ENCODE results near the gene PLEKHA8. TPM values are rescaled to one million over a fixed set of nuclear protein-coding genes. Genes with fewer than 3 reads are reported as not detected.

PLEKHA8 gene
- total RNA-seq, 6 experiments from 2014 or later: 9.1 to 10.1 (median 9.6) TPM

DNA sequence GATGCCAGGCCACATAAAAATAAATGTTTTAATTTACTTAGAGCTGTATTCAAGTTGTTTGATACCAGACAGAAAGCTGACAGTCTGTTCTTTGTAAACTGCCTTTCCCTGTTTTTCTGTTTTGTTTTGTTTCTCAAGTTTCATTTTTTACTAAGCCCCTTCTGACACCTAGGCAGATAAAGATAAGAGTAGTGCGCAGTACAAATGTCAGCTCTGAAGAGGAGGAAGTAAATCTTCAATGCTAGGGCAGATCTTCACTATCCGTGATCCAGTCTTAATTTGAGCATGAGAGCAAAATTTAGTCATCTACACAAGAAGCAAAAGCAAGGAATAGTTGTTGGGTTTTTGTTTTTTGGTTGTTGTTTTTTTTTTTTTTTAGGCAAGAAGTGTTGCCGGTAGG, 133.9 kb downstream of the PLEKHA8 start:
- TF ChIP-seq, protein P1, sequence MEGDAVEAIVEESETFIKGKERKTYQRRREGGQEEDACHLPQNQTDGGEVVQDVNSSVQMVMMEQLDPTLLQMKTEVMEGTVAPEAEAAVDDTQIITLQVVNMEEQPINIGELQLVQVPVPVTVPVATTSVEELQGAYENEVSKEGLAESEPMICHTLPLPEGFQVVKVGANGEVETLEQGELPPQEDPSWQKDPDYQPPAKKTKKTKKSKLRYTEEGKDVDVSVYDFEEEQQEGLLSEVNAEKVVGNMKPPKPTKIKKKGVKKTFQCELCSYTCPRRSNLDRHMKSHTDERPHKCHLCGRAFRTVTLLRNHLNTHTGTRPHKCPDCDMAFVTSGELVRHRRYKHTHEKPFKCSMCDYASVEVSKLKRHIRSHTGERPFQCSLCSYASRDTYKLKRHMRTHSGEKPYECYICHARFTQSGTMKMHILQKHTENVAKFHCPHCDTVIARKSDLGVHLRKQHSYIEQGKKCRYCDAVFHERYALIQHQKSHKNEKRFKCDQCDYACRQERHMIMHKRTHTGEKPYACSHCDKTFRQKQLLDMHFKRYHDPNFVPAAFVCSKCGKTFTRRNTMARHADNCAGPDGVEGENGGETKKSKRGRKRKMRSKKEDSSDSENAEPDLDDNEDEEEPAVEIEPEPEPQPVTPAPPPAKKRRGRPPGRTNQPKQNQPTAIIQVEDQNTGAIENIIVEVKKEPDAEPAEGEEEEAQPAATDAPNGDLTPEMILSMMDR (IDR thresholded peaks at IDR 0.05): no peak
- DNase-seq: no peak
- Mint-ChIP-seq H3K27ac (peak overlapping the region; percentile 83; the same call in 1 of the 2 replicates), H3K9me3 (no peaks in the 10 kb centered on the region), H3K36me3 (ENCODE audit: low read depth) (no peaks in the 10 kb centered on the region), H3K4me3 (peak overlapping the region; percentile 84; the same call in 1 of the 2 replicates), H3K27me3 (ENCODE audit: insufficient read depth) (peaks cover 3% of the 10 kb centered on the region; the same call in 1 of the 2 replicates), H3K4me1 (ENCODE audit: low read depth) (peaks cover 33% of the 10 kb centered on the region)

- Mint-ChIP-seq H3K4me1 (ENCODE audit: low read depth) (peaks cover 33% of the 10 kb centered on the region), H3K9me3 (no peaks in the 10 kb centered on the region), H3K36me3 (ENCODE audit: low read depth) (no peaks in the 10 kb centered on the region), H3K4me3 (peak overlapping the region; percentile 84), H3K27me3 (ENCODE audit: insufficient read depth) (peaks cover 3% of the 10 kb centered on the region; the same call in 1 of the 2 replicates), H3K27ac (peak overlapping the region; percentile 83)
- TF ChIP-seq, protein P1 (IDR thresholded peaks at IDR 0.05): peak; percentile 8; the same call in 1 of the 2 replicates
- peak; percentile 68 for DNase-seq
Measured at GRCh38 chr7:30162622-30163124, 134.5 kb downstream of the PLEKHA8 start.

GRCh38 chr7:30163231-30163894, 135.2 kb downstream of the PLEKHA8 start:
- peak overlapping the region; percentile 83; the same call in 1 of the 2 replicates for H3K27ac Mint-ChIP-seq
- H3K4me1 Mint-ChIP-seq (ENCODE audit: low read depth): peaks cover 34% of the 10 kb centered on the region
- no peaks in the 10 kb centered on the region for H3K36me3 Mint-ChIP-seq (ENCODE audit: low read depth)
- no peaks in the 10 kb centered on the region for H3K9me3 Mint-ChIP-seq
- peaks cover 3% of the 10 kb centered on the region for H3K27me3 Mint-ChIP-seq (ENCODE audit: insufficient read depth)
- no peak for DNase-seq
- TF ChIP-seq, protein P1 (IDR thresholded peaks at IDR 0.05): no peak; the same call in 1 of the 2 replicates
- H3K4me3 Mint-ChIP-seq: peak overlapping the region; percentile 84; the same call in 1 of the 2 replicates

- Mint-ChIP-seq H3K4me1 (ENCODE audit: low read depth) (peaks cover 43% of the 10 kb centered on the region), H3K27ac (no peak overlapping the region), H3K36me3 (ENCODE audit: low read depth) (no peaks in the 10 kb centered on the region), H3K9me3 (no peaks in the 10 kb centered on the region), H3K4me3 (no peak overlapping the region), H3K27me3 (ENCODE audit: insufficient read depth) (peaks cover 5% of the 10 kb centered on the region)
- peak; percentile 60 for DNase-seq
- TF ChIP-seq, protein P1 (IDR thresholded peaks at IDR 0.05): peak; percentile 79
Measured at GRCh38 chr7:30164567-30164966, 136.4 kb downstream of the PLEKHA8 start.

- H3K9me3 Mint-ChIP-seq: no peaks in the 10 kb centered on the region
- TF ChIP-seq, protein P1 (IDR thresholded peaks at IDR 0.05): no peak
- peaks cover 5% of the 10 kb centered on the region for H3K27me3 Mint-ChIP-seq (ENCODE audit: insufficient read depth)
- peaks cover 51% of the 10 kb centered on the region for H3K4me1 Mint-ChIP-seq (ENCODE audit: low read depth)
- no peak for DNase-seq
- H3K4me3 Mint-ChIP-seq: no peak overlapping the region
- H3K27ac Mint-ChIP-seq: no peak overlapping the region
- H3K36me3 Mint-ChIP-seq (ENCODE audit: low read depth): no peaks in the 10 kb centered on the region
Measured at GRCh38 chr7:30165590-30165989, 137.4 kb downstream of the PLEKHA8 start.

Measured in HFFc6 (cell line).